HCT116 (cell line): ENCODE results near the gene PSMD2. TPM values are rescaled to one million over a fixed set of nuclear protein-coding genes. Genes with fewer than 3 reads are reported as not detected.

Experiments used
- ATAC-seq: fragments of 200-7000 bp; cut with Tn5 transposase; 2 replicates; pipeline ENCODE4 v1.9.1; 2020; ENCODE audit warnings: mild to moderate bottlenecking, moderate library complexity
- BruUV-seq: library from RNA; stranded (reverse); fragments of 400-500 nt; replicated peaks from 2 replicates; lab custom pipeline; 2021; lab: Mats Ljungman, UMichigan
- CTCF ChIA-PET: fragments of 300-600 bp; sonication (Branson Sonifier 250); formaldehyde crosslinking; loops from one replicate; lab custom pipeline; 2021; ENCODE audit warnings: antibody characterized with exemption; lab: Charles Lee
- POLR2A ChIA-PET: fragments of 300-600, 350-600 bp; sonication (Branson Sonifier 250); formaldehyde crosslinking; loops from one replicate; lab custom pipeline; 2021; ENCODE audit warnings: antibody characterized with exemption; lab: Charles Lee
- RAD21 ChIA-PET, 2 experiments: fragments of 300-600 bp; sonication (Branson Sonifier 250); formaldehyde crosslinking; loops; one replicate each; lab custom pipeline; 2023; ENCODE audit warnings: low total read pairs in 2 of 2; ENCODE audit not compliant: uncharacterized antibody in 2 of 2, unreplicated experiment in 2 of 2, low non-redundant PET in 1 of 2; lab: Charles Lee
- DNase-seq: peaks from one replicate; pipeline ENCODE4 v3.0.0-alpha.2; 2010; ENCODE audit warnings: low read depth, low spot score
- H2AFZ ChIP-seq: fragments of 200-600 bp; shearing (Covaris generic), sonication (generic); 2 replicates; pipeline ENCODE4 v1.6.1; 2017; ENCODE audit warnings: low read depth, mixed run types, mixed read lengths, antibody characterized with exemption, low read length; ENCODE audit not compliant: poor library complexity, severe bottlenecking
- H3K27ac ChIP-seq: 2 replicates; pipeline ENCODE4 v1.5.1; 2012; ENCODE audit warnings: low read depth, low read length
- H3K27me3 ChIP-seq: fragments of 200-600 bp; sonication (generic); 2 replicates; pipeline ENCODE4 v1.6.1; 2016; ENCODE audit warnings: mixed run types, low read length, mixed read lengths; ENCODE audit not compliant: insufficient read depth
- H3K36me3 ChIP-seq, 2 experiments: fragments of 200-500 bp in 1 of 2; fragments of 200-600 bp in 1 of 2; sonication (Bioruptor generic) in 1 of 2; sonication (generic) in 1 of 2; 2 replicates each; pipeline versions ENCODE4 v1.5.1 to v1.6.1; 2014 to 2016; ENCODE audit warnings: low read length in 2 of 2, inconsistent platforms in 1 of 2, mixed read lengths in 1 of 2, mixed run types in 1 of 2; ENCODE audit not compliant: insufficient read depth in 2 of 2, control insufficient read depth in 1 of 2
- H3K4me1 ChIP-seq, 2 experiments: fragments of 200-600 bp in 1 of 2; sonication (generic) in 1 of 2; 2 replicates each; pipeline versions ENCODE4 v1.5.1 to v1.6.1; 2012 to 2017; ENCODE audit warnings: low read length in 2 of 2, inconsistent platforms in 1 of 2, mild to moderate bottlenecking in 1 of 2, mixed read lengths in 1 of 2, mixed run types in 1 of 2, moderate library complexity in 1 of 2; ENCODE audit not compliant: insufficient read depth in 2 of 2, control insufficient read depth in 1 of 2
- H3K4me2 ChIP-seq: fragments of 200-600 bp; sonication (generic); 2 replicates; pipeline ENCODE4 v1.6.1; 2017; ENCODE audit warnings: mixed run types, low read length, mixed read lengths
- H3K4me3 ChIP-seq, 2 experiments: fragments of 200-600 bp in 1 of 2; sonication (generic) in 1 of 2; replicated peaks in 1 of 2; 2 replicates each; pipeline ENCODE4 v1.5.1; 2011 to 2016; ENCODE audit warnings: low read length in 2 of 2, control low read depth in 1 of 2, low read depth in 1 of 2, mild to moderate bottlenecking in 1 of 2, mixed read lengths in 1 of 2, mixed run types in 1 of 2
- H3K79me2 ChIP-seq: fragments of 200-600 bp; sonication (generic); 2 replicates; pipeline ENCODE4 v1.6.1; 2017; ENCODE audit warnings: mild to moderate bottlenecking, mixed run types, low read length, moderate library complexity, mixed read lengths; ENCODE audit not compliant: insufficient read depth
- H3K9ac ChIP-seq: fragments of 200-600 bp; sonication (generic); 2 replicates; pipeline ENCODE4 v1.6.1; 2016; ENCODE audit warnings: low read length, mixed read lengths
- H3K9me2 ChIP-seq: fragments of 200-600 bp; sonication (generic), shearing (Covaris generic); 2 replicates; pipeline ENCODE4 v1.6.1; 2017; ENCODE audit warnings: mixed run types, mild to moderate bottlenecking, moderate library complexity; ENCODE audit not compliant: insufficient read depth
- H3K9me3 ChIP-seq, 2 experiments: fragments of 200-500 bp in 1 of 2; fragments of 200-600 bp in 1 of 2; sonication (Bioruptor generic) in 1 of 2; sonication (generic) in 1 of 2; 2 replicates each; pipeline ENCODE4 v1.6.1; 2014 to 2017; ENCODE audit warnings: low read length in 2 of 2, mixed read lengths in 2 of 2, inconsistent platforms in 1 of 2, low read depth in 1 of 2, mild to moderate bottlenecking in 1 of 2, mixed run types in 1 of 2, moderate library complexity in 1 of 2; ENCODE audit not compliant: control insufficient read depth in 1 of 2, insufficient read depth in 1 of 2
- H4K20me1 ChIP-seq: fragments of 200-600 bp; sonication (generic), shearing (Covaris generic); 2 replicates; pipeline ENCODE4 v1.6.1; 2017; ENCODE audit warnings: mixed run types, mild to moderate bottlenecking, moderate library complexity; ENCODE audit not compliant: insufficient read depth
- CBX3 ChIP-seq: IDR thresholded peaks from 2 replicates; pipeline ENCODE4 v1.6.1; 2012; ENCODE audit warnings: low read depth
- CEBPB ChIP-seq: IDR thresholded peaks from 2 replicates; pipeline ENCODE4 v1.6.1; 2012; ENCODE audit warnings: low read depth
- CTCF ChIP-seq, 3 experiments: fragments of 200-600 bp in 1 of 3; sonication (generic) in 1 of 3; IDR thresholded peaks in 2 of 3; conservative IDR thresholded peaks in 1 of 3; 2 replicates each; pipeline ENCODE4 v1.5.1; 2012 to 2017; ENCODE audit warnings: low read depth in 2 of 3, low read length in 2 of 3, antibody characterized with exemption in 1 of 3, borderline replicate concordance in 1 of 3, control low read depth in 1 of 3, mild to moderate bottlenecking in 1 of 3, mixed read lengths in 1 of 3, mixed run types in 1 of 3, moderate library complexity in 1 of 3; ENCODE audit not compliant: insufficient read depth in 1 of 3
- EGR1 ChIP-seq: IDR thresholded peaks from 2 replicates; pipeline ENCODE4 v1.6.1; 2012; ENCODE audit warnings: low read depth
- ELF1 ChIP-seq: IDR thresholded peaks from 2 replicates; pipeline ENCODE4 v1.6.1; 2012; ENCODE audit warnings: low read depth, borderline replicate concordance
- EZH2 ChIP-seq: fragments of 200-600 bp; sonication (generic); IDR thresholded peaks from 2 replicates; pipeline ENCODE4 v1.6.1; 2017; ENCODE audit warnings: antibody characterized with exemption, mixed run types
- FOSL1 ChIP-seq: IDR thresholded peaks from 2 replicates; pipeline ENCODE4 v1.6.1; 2012; ENCODE audit warnings: low read depth
- JUND ChIP-seq: IDR thresholded peaks from 2 replicates; pipeline ENCODE4 v1.6.1; 2012
- POLR2A ChIP-seq: IDR thresholded peaks from 2 replicates; pipeline ENCODE4 v1.7.0; 2011; ENCODE audit warnings: borderline replicate concordance; ENCODE audit not compliant: insufficient read depth, insufficient read length; ENCODE audit errors: extremely low read depth
- POLR2AphosphoS5 ChIP-seq: IDR thresholded peaks from 2 replicates; pipeline ENCODE4 v1.6.1; 2011; ENCODE audit warnings: mild to moderate bottlenecking, low read depth, low read length, moderate library complexity
- RAD21 ChIP-seq: IDR thresholded peaks from 2 replicates; pipeline ENCODE4 v1.6.1; 2012; ENCODE audit warnings: low read depth, mild to moderate bottlenecking
- SIN3A ChIP-seq: IDR thresholded peaks from 2 replicates; pipeline ENCODE4 v1.6.1; 2012; ENCODE audit warnings: low read depth
- SP1 ChIP-seq: IDR thresholded peaks from 2 replicates; pipeline ENCODE4 v1.6.1; 2012; ENCODE audit warnings: low read depth
- SRF ChIP-seq: IDR thresholded peaks from 2 replicates; pipeline ENCODE4 v1.6.1; 2012; ENCODE audit warnings: low read depth
- TCF7L2 ChIP-seq: IDR thresholded peaks from 2 replicates; pipeline ENCODE4 v1.7.0; 2011; ENCODE audit warnings: borderline replicate concordance, inconsistent platforms; ENCODE audit not compliant: insufficient read depth, insufficient read length; ENCODE audit errors: extremely low read depth
- YY1 ChIP-seq: IDR thresholded peaks from 2 replicates; pipeline ENCODE4 v1.6.1; 2011; ENCODE audit warnings: low read length, low read depth, moderate library complexity, mild to moderate bottlenecking; ENCODE audit not compliant: insufficient replicate concordance; ENCODE audit errors: extremely low read depth
- ZBTB33 ChIP-seq: IDR thresholded peaks from 2 replicates; pipeline ENCODE4 v1.6.1; 2011; ENCODE audit warnings: mild to moderate bottlenecking, low read length, moderate library complexity; ENCODE audit not compliant: insufficient replicate concordance; ENCODE audit errors: extremely low read depth
- ZFX ChIP-seq: fragments of 450-650 bp; IDR thresholded peaks from 2 replicates; pipeline ENCODE4 v1.6.1; 2017
- ZNF274 ChIP-seq: fragments of 200-500 bp; sonication (Bioruptor generic); IDR thresholded peaks from 2 replicates; pipeline ENCODE4 v1.6.1; 2014; ENCODE audit warnings: mild to moderate bottlenecking, low read depth, low read length, inconsistent platforms
- intact Hi-C: fragments of 100-400 bp; cut with micrococcal nuclease; formaldehyde crosslinking; loops from 2 replicates; pipeline ENCODE4 v1.10.0; 2022
- total RNA-seq: library from RNA; stranded (reverse); gene quantifications from one replicate; pipeline ENCODE4 v1.2.1, GENCODE V29; 2021; ENCODE audit not compliant: unreplicated experiment
- TF ChIP-seq, protein P1 (sequence below): IDR thresholded peaks from 2 replicates; pipeline ENCODE4 v1.6.1; 2012

Gene PSMD2
- total RNA-seq, 1 experiment from 2014 or later: 402 TPM

- TF ChIP-seq, protein P1, sequence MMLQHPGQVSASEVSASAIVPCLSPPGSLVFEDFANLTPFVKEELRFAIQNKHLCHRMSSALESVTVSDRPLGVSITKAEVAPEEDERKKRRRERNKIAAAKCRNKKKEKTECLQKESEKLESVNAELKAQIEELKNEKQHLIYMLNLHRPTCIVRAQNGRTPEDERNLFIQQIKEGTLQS: no peak
- TF ChIP-seq YY1: peak; percentile 54
- no peak for TF ChIP-seq ELF1
- TF ChIP-seq RAD21: no peak
- no peak for TF ChIP-seq SRF
Measured at GRCh38 chr3:184298759-184299487, at the start of gene PSMD2 (continued).

DNA sequence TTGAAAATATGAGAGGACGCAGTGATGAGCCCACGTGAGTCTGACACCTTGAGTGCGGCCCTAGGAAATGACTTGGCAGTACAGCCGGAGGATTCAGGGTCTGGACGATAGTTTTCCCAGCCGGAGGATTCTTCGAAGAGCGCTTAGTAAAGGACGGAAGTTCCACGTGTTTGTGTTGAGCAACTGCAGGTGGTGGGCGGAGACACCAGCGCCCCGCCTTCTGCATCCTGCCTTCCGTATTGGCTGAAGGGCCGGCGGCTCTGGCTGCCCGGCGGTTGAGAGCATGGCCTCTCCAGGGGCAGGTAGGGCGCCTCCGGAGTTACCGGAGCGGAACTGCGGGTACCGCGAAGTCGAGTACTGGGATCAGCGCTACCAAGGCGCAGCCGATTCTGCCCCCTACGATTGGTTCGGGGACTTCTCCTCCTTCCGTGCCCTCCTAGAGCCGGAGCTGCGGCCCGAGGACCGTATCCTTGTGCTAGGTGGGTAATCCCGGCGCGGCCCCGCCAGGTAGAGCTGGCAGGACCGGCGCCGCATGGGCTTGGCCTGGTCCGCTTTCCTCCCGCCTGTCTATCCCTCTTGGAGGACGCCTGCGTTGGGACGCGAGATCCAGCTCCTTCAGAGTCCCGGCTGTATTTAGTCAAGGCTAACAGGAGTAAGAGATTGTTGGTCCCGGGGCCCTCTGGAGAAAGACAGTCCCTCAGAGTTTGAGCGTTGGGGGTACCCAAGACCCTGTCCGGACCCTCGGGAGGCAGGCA lies 49.5 kb upstream of the PSMD2 start, which contains the start of gene EEF1AKMT4:
TSS of gene EEF1AKMT4 (plus strand) at position 261 of the 755 bp plus-strand sequence. CDS start at position 284, 23 bp downstream.
- peak; percentile 99 for DNase-seq
- RAD21 ChIA-PET: no interaction called here
- Histone ChIP-seq H3K4me1 (peaks cover 3 to 9% of the 10 kb centered on the region in 2 experiments; a peak in 2 of 4 replicates), H3K36me3 (peaks cover 6 to 16% of the 10 kb centered on the region in 2 experiments; a peak in 2 of 4 replicates), H2AFZ (peak within 1 kb of the TSS; percentile 62), H3K27ac (peak within 1 kb of the TSS; percentile 93), H3K27me3 (no peaks in the 10 kb centered on the region), H3K4me2 (peak within 1 kb of the TSS; percentile 99), H3K9ac (peak within 1 kb of the TSS; percentile 99), H3K9me3 (no peaks in the 10 kb centered on the region), H3K79me2 (peaks cover 60% of the 10 kb centered on the region), H3K4me3 (peak within 1 kb of the TSS; percentile 89 to 100), H4K20me1 (no peaks in the 10 kb centered on the region), H3K9me2 (no peaks in the 10 kb centered on the region)
- intact Hi-C loops: loop anchor here (1.0 to 2.0 kb wide), 4 partner anchors 35 to 105 kb away; no protein-coding TSS in a partner anchor
- CTCF ChIA-PET: interaction anchor here (0.7 to 1.1 kb wide), 9 partner anchors 9 to 354 kb away, joined by 3 to 7 read pairs (median 4); no protein-coding TSS in a partner anchor
- BruUV-seq: TSS peak; percentile 51
- POLR2A ChIA-PET: no interaction called here
- ATAC-seq: peak; percentile 87
- no peak for TF ChIP-seq CBX3
- no peak for TF ChIP-seq EGR1
- no peak for TF ChIP-seq ZNF274
- TF ChIP-seq TCF7L2: no peak
- TF ChIP-seq FOSL1: no peak
- TF ChIP-seq CTCF (IDR thresholded peaks at IDR 0.05 in 2 of 3, conservative IDR thresholded peaks at IDR 0.05 in 1 of 3; ENCODE audit: borderline replicate concordance in 1 of 3, insufficient read depth in 1 of 3, low read depth in 2 of 3, low read length in 2 of 3): peak in 2 of 3 experiments; percentile 37 to 52; a peak in 4 of 6 replicates
- no peak for TF ChIP-seq ELF1
- TF ChIP-seq ZBTB33: peak; percentile 27
- peak; percentile 83; the same call in 1 of the 2 replicates for TF ChIP-seq ZFX
- TF ChIP-seq JUND: no peak
- TF ChIP-seq SP1: no peak
- TF ChIP-seq SIN3A: no peak
- peak; percentile 64 for TF ChIP-seq POLR2A
- peak; percentile 76 for TF ChIP-seq POLR2AphosphoS5
- TF ChIP-seq, protein P1: no peak
- TF ChIP-seq EZH2: no peak
- TF ChIP-seq RAD21: no peak
- no peak for TF ChIP-seq CEBPB
- no peak for TF ChIP-seq SRF
